IMR-90 (cell line): ENCODE results near the gene DAAM2. TPM values are rescaled to one million over a fixed set of nuclear protein-coding genes. Genes with fewer than 3 reads are reported as not detected.

Experiments used
- ATAC-seq: fragments of 200-7000 bp; cut with Tn5 transposase; 2 replicates; pipeline ENCODE4 v1.9.1; 2020; ENCODE audit warnings: low read depth, mild to moderate bottlenecking, moderate library complexity
- BruUV-seq: library from RNA; stranded (reverse); fragments of 400-500 nt; replicated peaks from 2 replicates; lab custom pipeline; 2021; lab: Mats Ljungman, UMichigan
- CTCF ChIA-PET: fragments of 300-600 bp; formaldehyde crosslinking; extraction: SDS; loops from one replicate; lab custom pipeline; 2021; ENCODE audit warnings: antibody characterized with exemption; lab: Yijun Ruan, JAX
- POLR2A ChIA-PET: fragments of 300-600 bp; sonication (Branson Sonifier 250); formaldehyde crosslinking; loops from one replicate; lab custom pipeline; 2022; ENCODE audit warnings: antibody characterized with exemption; ENCODE audit not compliant: unreplicated experiment; lab: Charles Lee
- DNase-seq: peaks from one replicate; pipeline ENCODE4 v3.0.0; 2013
- H2AFZ ChIP-seq: replicated peaks from 2 replicates; pipeline ENCODE3; 2013; ENCODE audit warnings: low read length, mild to moderate bottlenecking; ENCODE audit not compliant: poor library complexity
- H2AK5ac ChIP-seq: 2 replicates; pipeline ENCODE4 v1.6.1; 2013; ENCODE audit warnings: low read depth, low read length, inconsistent platforms
- H2AK9ac ChIP-seq: replicated peaks from 2 replicates; pipeline ENCODE3; 2013; ENCODE audit warnings: mild to moderate bottlenecking, low read depth, low read length, moderate library complexity; ENCODE audit not compliant: poor library complexity
- H2BK120ac ChIP-seq: 2 replicates; pipeline ENCODE4 v1.6.1; 2013; ENCODE audit warnings: low read depth, low read length, inconsistent platforms
- H2BK15ac ChIP-seq: 3 replicates; pipeline ENCODE4 v1.6.1; 2013; ENCODE audit warnings: low read depth, low read length, inconsistent platforms
- H2BK20ac ChIP-seq: 2 replicates; pipeline ENCODE4 v1.6.1; 2013; ENCODE audit warnings: low read depth, mild to moderate bottlenecking, inconsistent platforms, low read length, moderate library complexity
- H2BK5ac ChIP-seq: 2 replicates; pipeline ENCODE4 v1.6.1; 2013; ENCODE audit warnings: mild to moderate bottlenecking, low read depth, low read length, inconsistent platforms; ENCODE audit not compliant: poor library complexity, severe bottlenecking
- H3K14ac ChIP-seq: replicated peaks from 2 replicates; pipeline ENCODE4 v1.6.1; 2013; ENCODE audit warnings: low read depth, low read length, inconsistent platforms
- H3K18ac ChIP-seq: 2 replicates; pipeline ENCODE4 v1.6.1; 2013; ENCODE audit warnings: low read depth, low read length, control low read depth
- H3K23ac ChIP-seq: 2 replicates; pipeline ENCODE4 v1.6.1; 2013; ENCODE audit warnings: low read depth, low read length, inconsistent platforms
- H3K27ac ChIP-seq: 2 replicates; pipeline ENCODE4 v1.5.1; 2013; ENCODE audit warnings: mild to moderate bottlenecking, control low read depth, low read length; ENCODE audit not compliant: insufficient read depth
- H3K27me3 ChIP-seq: 2 replicates; pipeline ENCODE4 v1.6.1; 2013; ENCODE audit warnings: low read length; ENCODE audit not compliant: control insufficient read depth, insufficient read depth
- H3K36me3 ChIP-seq: 2 replicates; pipeline ENCODE4 v1.6.1; 2013; ENCODE audit warnings: low read length, mixed read lengths; ENCODE audit not compliant: control insufficient read depth, insufficient read depth
- H3K4ac ChIP-seq: 2 replicates; pipeline ENCODE4 v1.6.1; 2013; ENCODE audit warnings: low read depth, low read length, inconsistent platforms
- H3K4me1 ChIP-seq: 2 replicates; pipeline ENCODE4 v1.6.1; 2013; ENCODE audit warnings: low read length, mixed read lengths; ENCODE audit not compliant: control insufficient read depth, insufficient read depth
- H3K4me2 ChIP-seq: 2 replicates; pipeline ENCODE4 v1.6.1; 2013; ENCODE audit warnings: low read depth, mild to moderate bottlenecking, control low read depth, low read length, moderate library complexity
- H3K4me3 ChIP-seq: 2 replicates; pipeline ENCODE4 v1.5.1; 2013; ENCODE audit warnings: low read depth, mild to moderate bottlenecking, control low read depth, low read length, moderate library complexity; ENCODE audit not compliant: insufficient read depth
- H3K56ac ChIP-seq: 2 replicates; pipeline ENCODE4 v1.6.1; 2013; ENCODE audit warnings: low read length, inconsistent platforms; ENCODE audit not compliant: insufficient read depth; ENCODE audit errors: extremely low read depth
- H3K79me1 ChIP-seq, 2 experiments: 2 replicates each; pipeline ENCODE4 v1.6.1; 2013; ENCODE audit warnings: low read length in 2 of 2, inconsistent platforms in 1 of 2, low read depth in 1 of 2
- H3K9ac ChIP-seq: 2 replicates; pipeline ENCODE4 v1.6.1; 2013; ENCODE audit warnings: low read depth, low read length, control low read depth
- H3K9me1 ChIP-seq: 2 replicates; pipeline ENCODE4 v1.6.1; 2013; ENCODE audit warnings: low read length, inconsistent platforms; ENCODE audit not compliant: insufficient read depth
- H3K9me3 ChIP-seq: 2 replicates; pipeline ENCODE4 v1.6.1; 2013; ENCODE audit warnings: low read length; ENCODE audit not compliant: control insufficient read depth, insufficient read depth
- H4K20me1 ChIP-seq: 2 replicates; pipeline ENCODE4 v1.6.1; 2013; ENCODE audit warnings: low read length, inconsistent platforms; ENCODE audit not compliant: insufficient read depth
- H4K5ac ChIP-seq: 2 replicates; pipeline ENCODE4 v1.6.1; 2013; ENCODE audit warnings: mild to moderate bottlenecking, low read depth, low read length, control low read depth
- H4K8ac ChIP-seq, 2 experiments: 2 replicates each; pipeline ENCODE4 v1.6.1; 2013; ENCODE audit warnings: low read depth in 2 of 2, low read length in 2 of 2, control low read depth in 1 of 2, inconsistent platforms in 1 of 2
- H4K91ac ChIP-seq: 2 replicates; pipeline ENCODE4 v1.6.1; 2013; ENCODE audit warnings: low read depth, low read length, inconsistent platforms; ENCODE audit not compliant: insufficient read depth
- BHLHE40 ChIP-seq: fragments of 150-350 bp; IDR thresholded peaks from 2 replicates; pipeline ENCODE4 v1.6.1; 2016; ENCODE audit warnings: mild to moderate bottlenecking, low read depth, low read length
- ELK1 ChIP-seq: fragments of 150-350 bp; IDR thresholded peaks from 2 replicates; pipeline ENCODE4 v1.6.1; 2016; ENCODE audit warnings: low read depth, mild to moderate bottlenecking, low read length, moderate library complexity, borderline replicate concordance
- MAZ ChIP-seq: IDR thresholded peaks from 2 replicates; pipeline ENCODE4 v1.6.1; 2012; ENCODE audit warnings: low read depth, mild to moderate bottlenecking, low read length, improper control_type of control experiment, moderate library complexity, borderline replicate concordance
- POLR2A ChIP-seq: IDR thresholded peaks from 2 replicates; pipeline ENCODE4 v1.6.1; 2012; ENCODE audit warnings: mild to moderate bottlenecking, low read depth, low read length
- WGBS, 2 experiments: methylation state at CpG; one replicate each; pipeline versions ENCODE4 v1.1.5 to v1.1.7; 2013; ENCODE audit warnings: missing lambda C conversion rate in 2 of 2; ENCODE audit not compliant: insufficient read length in 1 of 2; ENCODE audit errors: extremely low coverage in 2 of 2; 5-methylcytosine and 5-hydroxymethylcytosine counted together
- dilution Hi-C: fragments of 300-500 bp; cut with HindIII; formaldehyde crosslinking; loops from one replicate; pipeline ENCODE4 v1.14.3; 2018; ENCODE audit warnings: low sequenced_read_pairs; ENCODE audit not compliant: unreplicated experiment
- in situ Hi-C: fragments of 300-500 bp; cut with MboI; formaldehyde crosslinking; loops from 3 replicates; pipeline ENCODE4 v1.14.3; 2019; ENCODE audit warnings: low sequenced_read_pairs, inconsistent platforms, mixed read lengths
- intact Hi-C: fragments of 100-400 bp; cut with micrococcal nuclease; formaldehyde crosslinking; loops from 2 replicates; pipeline ENCODE4 v1.10.0; 2022
- polyA plus RNA-seq, 3 experiments: library from polyadenylated mRNA; depleted of rRNA; stranded (reverse); fragments of >200 nt; gene quantifications; 2 replicates each; pipeline ENCODE4 v1.2.3, GENCODE V29; 2012; ENCODE audit warnings: low replicate concordance in 1 of 3
- total RNA-seq: library from RNA; depleted of rRNA; stranded (reverse); fragments of >200 nt; gene quantifications from 2 replicates; pipeline ENCODE4 v1.2.3, GENCODE V29; 2012
- TF ChIP-seq, protein P1 (sequence below): fragments of 150-350 bp; IDR thresholded peaks from 2 replicates; pipeline ENCODE4 v1.6.1; 2017; ENCODE audit warnings: mild to moderate bottlenecking, antibody characterized with exemption, low read length, low read depth

The DAAM2 gene
- total and polyA plus RNA-seq, 2 of the 4 experiments (the other 2 are of a cell fraction) = 11.2 to 12.9 TPM

GRCh38 chr6:39801456-39802251 is 9.5 kb downstream of the DAAM2 start (continued):
- TF ChIP-seq MAZ = no peak

GRCh38 chr6:39803872-39804271 is 11.7 kb downstream of the DAAM2 start:
- no peak overlapping the region for H3K9ac ChIP-seq
- peak overlapping the region; percentile 21; the same call in 1 of the 2 replicates for H4K91ac ChIP-seq
- no peak overlapping the region for H4K8ac ChIP-seq
- no peak overlapping the region for H2BK20ac ChIP-seq
- in situ Hi-C loops = no loop called here
- H3K4me1 ChIP-seq = peaks cover 14% of the 10 kb centered on the region
- no peak overlapping the region for H4K5ac ChIP-seq
- H3K14ac ChIP-seq = no peak overlapping the region; the same call in 1 of the 2 replicates
- no peak overlapping the region for H3K23ac ChIP-seq
- dilution Hi-C loops = no loop called here
- H3K9me1 ChIP-seq = peaks cover 4% of the 10 kb centered on the region; the same call in 1 of the 2 replicates
- peaks cover 5 to 13% of the 10 kb centered on the region in 2 experiments; a peak in 2 of 4 replicates for H3K79me1 ChIP-seq
- H4K20me1 ChIP-seq = no peaks in the 10 kb centered on the region
- no peak overlapping the region for H2AFZ ChIP-seq
- no peaks in the 10 kb centered on the region for H3K36me3 ChIP-seq
- POLR2A ChIA-PET = no interaction called here
- H3K27ac ChIP-seq = no peak overlapping the region
- intact Hi-C loops = no loop called here
- peak overlapping the region; percentile 12 for H2AK9ac ChIP-seq
- peak overlapping the region; percentile 44; the same call in 1 of the 2 replicates for H3K18ac ChIP-seq
- H3K4ac ChIP-seq = 0 out of 2 replicates have a peak overlapping the region, but pooled peaks have one; percentile 0
- H2BK15ac ChIP-seq = no peak overlapping the region
- no TSS peak for BruUV-seq
- H3K27me3 ChIP-seq = no peaks in the 10 kb centered on the region
- CTCF ChIA-PET = no interaction called here
- no peak overlapping the region for H2AK5ac ChIP-seq
- peak overlapping the region; percentile 16; the same call in 1 of the 2 replicates for H2BK120ac ChIP-seq
- H3K4me2 ChIP-seq = peak overlapping the region; percentile 30; the same call in 1 of the 2 replicates
- no CpG with 5 or more reads among the region's 3 CpGs for WGBS, 2 experiments
- no peak overlapping the region for H3K56ac ChIP-seq
- H2BK5ac ChIP-seq = no peak overlapping the region
- H3K4me3 ChIP-seq = no peak overlapping the region
- no peaks in the 10 kb centered on the region for H3K9me3 ChIP-seq
- TF ChIP-seq ELK1 (no peak), POLR2A (no peak), BHLHE40 (no peak)
- TF ChIP-seq, protein P1, sequence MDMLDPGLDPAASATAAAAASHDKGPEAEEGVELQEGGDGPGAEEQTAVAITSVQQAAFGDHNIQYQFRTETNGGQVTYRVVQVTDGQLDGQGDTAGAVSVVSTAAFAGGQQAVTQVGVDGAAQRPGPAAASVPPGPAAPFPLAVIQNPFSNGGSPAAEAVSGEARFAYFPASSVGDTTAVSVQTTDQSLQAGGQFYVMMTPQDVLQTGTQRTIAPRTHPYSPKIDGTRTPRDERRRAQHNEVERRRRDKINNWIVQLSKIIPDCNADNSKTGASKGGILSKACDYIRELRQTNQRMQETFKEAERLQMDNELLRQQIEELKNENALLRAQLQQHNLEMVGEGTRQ = no peak
- ATAC-seq (peak; percentile 36), DNase-seq (no peak)
